ENCODE measurements around the gene SMAD2. TPM values are rescaled to one million over a fixed set of nuclear protein-coding genes. Genes with fewer than 3 reads are reported as not detected.

The SMAD2 gene
- total RNA-seq: 68.8 and 86.5 TPM in 2 replicates

GRCh38 chr18:47930199-47930930, at the start of gene SMAD2:
Gene SMAD2, minus strand, starts transcription at chr18:47930659. Its CDS starts 33,903 bp downstream, at chr18:47896756.

